SIG-M5 treated with dmso at 0.1 percent for 504 hours (cell line): ENCODE results near the gene TBCD.

Experiments used
- DNase-seq: peaks from one replicate; lab custom pipeline; 2025; ENCODE audit not compliant: unreplicated experiment; lab: John Stamatoyannopoulos, UW

Gene TBCD

GRCh38 chr17:82882715-82883418 is 131.0 kb downstream of the TBCD start:
- DNase-seq: no peak

DNA sequence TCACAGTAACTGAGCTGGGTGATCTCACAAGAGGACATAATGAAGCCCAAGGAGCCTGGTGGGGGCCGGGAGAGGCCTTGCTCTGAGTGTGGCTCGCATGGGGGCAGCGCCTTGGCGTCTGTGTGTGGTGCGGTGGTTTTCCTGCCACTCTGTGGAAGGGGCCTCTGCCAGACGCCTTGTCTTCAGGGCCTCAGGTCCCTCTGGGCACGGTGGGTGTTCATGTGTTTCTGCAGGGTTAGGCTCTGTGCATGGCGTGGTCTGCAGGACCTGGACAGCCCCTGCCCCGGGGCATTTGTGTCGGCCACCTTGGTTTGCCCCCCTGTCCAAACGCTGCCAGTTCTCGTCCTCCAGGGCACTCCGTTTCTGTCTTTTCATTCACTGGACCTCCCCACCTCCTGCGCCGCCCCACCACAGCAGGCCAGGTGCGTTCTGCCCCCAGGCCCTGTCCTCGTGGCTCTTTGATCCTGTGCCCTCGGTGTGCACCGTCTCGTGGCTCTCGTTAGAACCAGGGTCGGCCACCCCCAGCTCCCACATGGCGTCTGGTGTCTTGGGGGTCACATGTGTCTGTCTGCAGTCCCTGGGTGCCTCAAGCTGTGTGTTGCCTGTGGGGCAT is 131.7 kb downstream of the TBCD start:
- no peak for DNase-seq

- DNase-seq: no peak
Observed at GRCh38 chr17:82884341-82884969, 132.6 kb downstream of the TBCD start.

- no peak for DNase-seq
Observed at GRCh38 chr17:82884970-82885353, 133.1 kb downstream of the TBCD start.

- no peak for DNase-seq
Observed at GRCh38 chr17:82887255-82888164, 135.6 kb downstream of the TBCD start.

- DNase-seq: peak; percentile 34
Observed at GRCh38 chr17:82888583-82889495, 137.0 kb downstream of the TBCD start.

DNA sequence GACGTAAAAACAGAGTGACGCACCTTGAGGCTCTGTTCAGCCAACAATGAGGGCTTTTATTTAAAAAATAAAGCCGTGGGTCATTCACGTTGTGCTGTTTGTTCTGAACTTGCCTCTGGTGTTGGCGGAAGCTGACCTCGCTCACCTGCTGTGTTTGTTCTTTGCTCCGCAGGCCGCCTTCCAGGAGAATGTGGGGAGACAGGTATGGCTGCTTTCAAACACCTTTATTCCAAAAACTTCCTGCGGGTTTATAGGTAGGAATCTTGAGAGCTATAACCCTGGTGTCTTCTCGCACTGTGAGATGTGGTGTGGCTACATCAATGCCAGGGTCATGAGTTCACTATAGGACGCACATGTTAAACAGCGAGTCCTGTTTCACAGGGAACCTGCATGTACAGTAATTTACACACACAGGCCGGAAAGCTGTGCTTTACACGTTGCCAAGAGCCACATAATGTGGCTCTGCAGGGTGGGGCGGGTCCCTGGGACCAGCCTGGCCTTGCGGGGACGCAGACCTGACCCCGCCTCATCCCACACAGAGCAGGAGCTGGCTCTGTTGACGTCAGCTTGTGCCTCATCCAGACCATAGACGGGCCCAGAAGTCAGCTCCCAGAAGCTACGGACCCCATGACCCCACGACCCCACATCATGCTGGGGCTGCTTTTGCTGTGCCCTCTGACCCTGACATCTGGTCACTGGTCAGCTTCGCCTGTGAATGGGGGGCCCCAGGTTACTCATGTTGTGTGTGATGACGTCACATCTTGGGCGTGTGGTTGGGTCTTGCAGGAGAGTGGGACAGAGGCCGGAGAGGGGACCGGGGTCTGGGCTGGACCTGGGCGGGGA is 137.9 kb downstream of the TBCD start:
- peak; percentile 76 for DNase-seq

DNA sequence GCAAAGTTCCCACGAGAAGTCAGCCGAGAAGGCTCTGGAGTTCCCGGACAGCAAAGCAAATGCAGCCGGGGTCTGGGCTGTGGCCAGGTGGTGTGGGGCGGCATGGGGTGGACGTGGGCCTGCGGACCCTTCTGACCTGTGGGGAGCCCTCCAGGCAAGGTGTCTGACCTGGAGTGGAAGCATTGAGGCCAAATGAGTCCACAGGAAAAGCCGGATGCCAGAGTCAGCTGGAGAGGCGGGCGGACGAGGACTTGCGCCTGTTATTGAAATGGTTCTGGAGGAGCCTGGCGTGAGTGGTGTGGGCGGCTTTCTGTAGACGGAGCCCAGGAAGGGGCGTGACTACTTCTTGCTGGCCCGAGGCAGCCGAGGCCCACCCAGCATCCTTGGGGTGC is 138.5 kb downstream of the TBCD start:
- DNase-seq: no peak

GRCh38 chr17:82890926-82891678 is 139.2 kb downstream of the TBCD start:
- no peak for DNase-seq

GRCh38 chr17:82891911-82892310 is 140.0 kb downstream of the TBCD start:
- no peak for DNase-seq

DNA sequence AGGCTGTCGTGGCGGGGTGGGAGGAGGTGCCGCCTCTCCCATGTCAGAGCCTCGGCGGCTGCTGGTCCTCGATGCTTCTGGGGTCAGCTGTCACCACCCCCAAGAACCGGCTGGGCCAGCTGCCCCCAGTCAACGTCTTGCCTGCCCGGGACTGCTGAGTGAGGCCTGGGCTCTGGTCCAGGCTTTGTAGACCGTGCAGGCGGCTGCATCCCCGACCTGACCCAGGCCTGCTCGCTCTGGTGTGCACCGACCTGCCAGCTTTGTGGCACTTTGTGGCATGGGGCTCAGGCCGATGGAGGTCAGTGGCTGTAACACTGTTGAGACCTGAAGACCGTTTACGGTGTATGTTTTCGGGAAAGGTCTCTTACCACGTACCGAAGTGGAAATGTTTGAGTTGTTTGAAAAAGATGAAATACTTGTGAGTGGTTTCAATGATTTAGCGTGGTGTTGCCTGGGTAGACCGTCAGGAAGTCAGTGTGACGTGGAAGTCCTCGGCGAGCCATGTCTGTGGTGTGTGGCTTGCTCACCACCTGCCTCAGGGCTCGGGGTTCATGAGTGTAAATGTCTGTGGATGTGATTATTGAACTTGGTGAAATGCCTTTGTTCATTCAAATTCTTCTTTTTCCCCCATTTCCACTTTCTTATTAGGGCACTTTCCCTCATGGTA is 141.2 kb downstream of the TBCD start:
- DNase-seq: no peak

DNA sequence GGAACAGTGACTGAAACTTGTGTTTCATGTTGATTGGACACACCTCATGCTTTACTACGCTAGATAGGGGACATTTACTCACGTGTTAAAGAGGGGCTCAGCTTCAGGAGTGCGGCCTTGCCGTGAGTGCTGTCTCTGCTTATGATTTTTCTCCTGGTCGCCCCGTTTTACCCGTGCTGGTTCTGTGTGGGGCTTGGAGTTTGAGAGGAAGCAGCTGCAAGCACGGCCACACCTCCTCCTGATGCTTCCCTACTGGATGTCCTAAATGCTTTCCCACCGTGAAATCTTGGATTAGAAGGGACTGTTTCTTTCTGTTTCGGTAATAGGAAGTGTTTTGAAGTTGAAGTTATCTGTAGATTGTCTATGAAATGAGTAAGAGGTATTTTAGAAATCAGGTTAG is 141.9 kb downstream of the TBCD start:
- no peak for DNase-seq

GRCh38 chr17:82894389-82894788 is 142.5 kb downstream of the TBCD start:
- no peak for DNase-seq

- DNase-seq: no peak
Observed at GRCh38 chr17:82895087-82895486, 143.2 kb downstream of the TBCD start.

- DNase-seq: no peak
Observed at GRCh38 chr17:82896071-82897000, 144.5 kb downstream of the TBCD start.

DNA sequence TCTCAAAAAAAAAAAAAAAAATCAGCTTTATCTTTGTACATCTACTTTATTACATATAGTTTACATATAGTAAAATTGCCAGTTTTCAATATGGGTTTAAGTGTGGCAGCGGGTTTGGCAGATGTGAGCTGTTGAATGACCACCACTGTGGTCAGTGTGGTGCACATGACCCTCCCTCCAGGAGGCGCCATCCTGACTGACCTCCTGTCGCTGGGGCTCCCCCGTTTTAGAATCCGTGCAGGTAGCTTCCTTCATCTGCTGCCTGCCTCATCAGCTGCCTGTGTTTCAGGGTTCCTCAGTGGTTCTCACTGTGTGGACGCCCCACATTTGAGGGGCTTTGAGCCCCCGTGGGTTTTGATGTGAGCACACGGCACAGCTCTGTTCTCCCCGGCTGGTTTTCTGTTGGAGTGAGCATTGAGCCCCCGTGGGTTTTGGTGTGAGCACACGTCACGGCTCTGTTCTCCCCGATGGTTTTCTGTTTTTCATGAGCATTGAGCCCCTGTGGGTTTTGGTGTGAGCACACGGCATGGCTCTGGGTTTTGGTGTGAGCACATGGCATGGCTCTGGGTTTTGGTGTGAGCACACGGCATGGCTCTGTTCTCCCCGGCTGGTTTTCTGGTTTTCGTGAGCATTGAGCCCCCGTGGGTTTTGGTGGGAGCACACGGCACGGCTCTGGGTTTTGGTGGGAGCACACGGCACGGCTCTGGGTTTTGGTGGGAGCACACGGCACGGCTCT is 145.8 kb downstream of the TBCD start:
- no peak for DNase-seq
